Neuronal stem cell (in vitro differentiated cells): ENCODE results near the gene PWWP2B.

Source experiments
- DNase-seq: peaks from one replicate; pipeline ENCODE4 v3.0.0-alpha.2; 2013; ENCODE audit warnings: low spot score
- H2AFZ ChIP-seq: one replicate; pipeline ENCODE4 v1.6.1; 2013; ENCODE audit warnings: mild to moderate bottlenecking, low read length, inconsistent platforms
- H2AK5ac ChIP-seq: 2 replicates; pipeline ENCODE4 v1.6.1; 2013; ENCODE audit warnings: low read depth, mild to moderate bottlenecking, inconsistent platforms, low read length, moderate library complexity, mixed read lengths
- H2BK120ac ChIP-seq: 2 replicates; pipeline ENCODE4 v1.6.1; 2013; ENCODE audit warnings: low read depth, mild to moderate bottlenecking, inconsistent platforms, low read length, moderate library complexity, mixed read lengths
- H2BK12ac ChIP-seq: one replicate; pipeline ENCODE4 v1.6.1; 2013; ENCODE audit warnings: low read length, inconsistent platforms
- H2BK15ac ChIP-seq: 2 replicates; pipeline ENCODE4 v1.6.1; 2013; ENCODE audit warnings: mild to moderate bottlenecking, low read length, inconsistent platforms, mixed read lengths
- H2BK5ac ChIP-seq: one replicate; pipeline ENCODE4 v1.6.1; 2013; ENCODE audit warnings: inconsistent platforms, mild to moderate bottlenecking, low read length, moderate library complexity
- H3K14ac ChIP-seq: one replicate; pipeline ENCODE4 v1.6.1; 2013; ENCODE audit warnings: low read length, inconsistent platforms
- H3K18ac ChIP-seq: 2 replicates; pipeline ENCODE4 v1.6.1; 2013; ENCODE audit warnings: low read length, inconsistent platforms
- H3K23ac ChIP-seq: 2 replicates; pipeline ENCODE4 v1.6.1; 2013; ENCODE audit warnings: low read depth, mild to moderate bottlenecking, mixed read lengths, low read length, inconsistent platforms; ENCODE audit not compliant: poor library complexity
- H3K27ac ChIP-seq: replicated peaks from 3 replicates; pipeline ENCODE4 v1.5.1; 2013; ENCODE audit warnings: low read length, inconsistent platforms
- H3K27me3 ChIP-seq, 3 experiments: 2 replicates each; pipeline ENCODE4 v1.6.1; 2013; ENCODE audit warnings: low read length in 3 of 3, mild to moderate bottlenecking in 2 of 3, inconsistent platforms in 1 of 3, low read depth in 1 of 3, mixed read lengths in 1 of 3, moderate library complexity in 1 of 3; ENCODE audit not compliant: control insufficient read depth in 3 of 3, insufficient read depth in 3 of 3
- H3K36me3 ChIP-seq, 2 donors: replicated peaks in 1 of 2; 2 replicates each; pipeline ENCODE4 v1.6.1; 2013; ENCODE audit warnings: low read length in 2 of 2; ENCODE audit not compliant: control insufficient read depth in 2 of 2, insufficient read depth in 2 of 2
- H3K4ac ChIP-seq: 2 replicates; pipeline ENCODE4 v1.6.1; 2013; ENCODE audit warnings: inconsistent platforms, mild to moderate bottlenecking, low read length, moderate library complexity
- H3K4me1 ChIP-seq, 2 donors: 1 replicate in 1 of 2; 2 replicates in 1 of 2; pipeline ENCODE4 v1.6.1; 2013; ENCODE audit warnings: low read length in 2 of 2, low read depth in 1 of 2; ENCODE audit not compliant: control insufficient read depth in 2 of 2, insufficient read depth in 1 of 2
- H3K4me2 ChIP-seq: one replicate; pipeline ENCODE4 v1.6.1; 2013; ENCODE audit warnings: mild to moderate bottlenecking, low read length, inconsistent platforms; ENCODE audit not compliant: insufficient read depth, poor library complexity, severe bottlenecking
- H3K4me3 ChIP-seq, 2 donors: 2 replicates each; pipeline ENCODE4 v1.5.1; 2013; ENCODE audit warnings: low read length in 2 of 2, mild to moderate bottlenecking in 2 of 2, inconsistent platforms in 1 of 2, moderate library complexity in 1 of 2
- H3K79me1 ChIP-seq: one replicate; pipeline ENCODE4 v1.6.1; 2013; ENCODE audit warnings: low read depth, mild to moderate bottlenecking, inconsistent platforms, low read length, moderate library complexity
- H3K9ac ChIP-seq: one replicate; pipeline ENCODE4 v1.6.1; 2013; ENCODE audit warnings: mild to moderate bottlenecking, low read depth, low read length, inconsistent platforms; ENCODE audit not compliant: poor library complexity
- H3K9me3 ChIP-seq, 2 donors: replicated peaks in 1 of 2; 2 replicates each; pipeline versions ENCODE3 to v1.6.1; 2013; ENCODE audit warnings: low read length in 2 of 2, mild to moderate bottlenecking in 2 of 2, inconsistent platforms in 1 of 2, low read depth in 1 of 2, mixed read lengths in 1 of 2, moderate library complexity in 1 of 2; ENCODE audit not compliant: control insufficient read depth in 2 of 2, insufficient read depth in 1 of 2
- H4K8ac ChIP-seq: one replicate; pipeline ENCODE4 v1.6.1; 2013; ENCODE audit warnings: low read depth, mild to moderate bottlenecking, inconsistent platforms, low read length, moderate library complexity
- H4K91ac ChIP-seq: one replicate; pipeline ENCODE4 v1.6.1; 2013; ENCODE audit warnings: low read length, low read depth, mild to moderate bottlenecking, inconsistent platforms; ENCODE audit not compliant: poor library complexity
- WGBS, 2 donors: extraction: QIAGEN DNeasy Blood & Tissue Kit; methylation state at CpG; one replicate each; pipeline ENCODE4 v1.1.7; 2013; ENCODE audit warnings: missing lambda C conversion rate in 2 of 2, mixed read lengths in 1 of 2; ENCODE audit not compliant: insufficient read length in 2 of 2, insufficient replicate concordance in 1 of 2; ENCODE audit errors: extremely low coverage in 2 of 2; 5-methylcytosine and 5-hydroxymethylcytosine counted together

The PWWP2B gene

DNA sequence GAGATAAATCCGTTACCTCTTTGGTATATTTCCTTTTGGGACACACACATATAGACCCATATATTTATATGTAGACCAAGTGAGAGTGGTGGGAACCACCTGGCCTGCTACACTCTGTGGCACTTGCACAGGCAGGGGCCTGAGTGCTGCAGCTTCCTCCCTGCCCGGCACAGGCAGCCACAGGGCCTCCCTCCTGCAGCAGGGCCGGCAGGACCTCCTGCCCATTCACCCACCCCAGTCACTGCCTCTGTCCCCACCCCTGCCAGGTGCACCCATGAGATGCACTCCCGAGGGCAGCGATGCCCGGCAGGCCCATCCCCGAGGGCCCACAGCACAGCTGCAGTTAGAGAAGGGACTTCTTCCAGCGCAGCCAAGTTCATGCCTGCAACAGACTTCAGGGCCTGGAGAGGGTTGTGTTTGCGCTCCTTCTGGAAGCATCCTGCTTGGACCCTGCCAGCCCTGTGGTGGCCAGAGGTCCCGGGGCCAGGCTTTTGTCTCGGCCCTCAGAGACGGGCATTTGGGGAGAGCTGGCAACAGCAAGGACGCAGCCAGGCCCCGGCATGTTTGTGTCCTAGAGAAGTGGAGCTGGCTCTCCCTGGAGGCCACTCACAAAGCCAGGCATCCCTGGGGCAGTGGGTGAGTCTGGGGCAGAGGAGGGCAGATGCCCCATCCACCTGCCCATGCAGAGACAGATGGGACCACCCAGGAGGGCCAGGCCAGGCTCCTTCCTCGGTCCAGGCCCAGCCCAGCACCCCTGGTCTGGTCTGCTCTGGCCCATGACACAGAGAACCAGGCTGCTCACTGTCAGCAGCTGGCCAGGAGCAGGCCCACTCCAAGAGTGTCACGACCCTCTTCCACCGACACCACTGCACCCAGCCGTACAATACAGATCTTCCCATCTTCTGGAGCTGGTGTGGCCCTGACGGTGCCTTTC, 41.4 kb downstream of the PWWP2B start:
- no CpG with 5 or more reads among the region's 19 CpGs for WGBS, 2 donors
- Histone ChIP-seq H3K9ac (no peak overlapping the region), H2BK5ac (no peak overlapping the region)

DNA sequence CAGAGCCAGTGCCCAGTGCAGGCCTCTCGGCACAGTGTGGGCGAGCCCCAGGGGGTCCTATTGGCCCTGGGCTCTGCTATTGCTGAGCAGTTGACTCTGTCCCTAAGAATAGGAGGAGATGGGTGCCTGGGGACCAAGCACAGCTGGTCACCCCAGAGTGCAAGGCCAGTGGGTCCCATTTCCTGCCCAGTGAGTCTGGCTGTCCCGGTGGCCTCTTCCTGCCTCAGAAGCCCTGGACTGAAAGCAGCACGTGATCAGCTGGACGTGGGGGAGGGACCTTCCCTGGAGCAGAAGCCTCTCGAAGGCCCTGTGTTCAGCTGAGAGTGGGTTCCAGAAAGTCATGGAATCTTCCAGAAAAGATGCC, 42.0 kb downstream of the PWWP2B start:
- peak overlapping the region; percentile 96 for H3K23ac ChIP-seq
- no CpG with 5 or more reads among the region's 6 CpGs for WGBS, 2 donors

More for the DNA sequence above, 41.4 kb downstream of the PWWP2B start:
- Histone ChIP-seq H3K79me1 (peaks cover 6% of the 10 kb centered on the region), H2BK15ac (peak overlapping the region; percentile 75), H2AFZ (peak overlapping the region; percentile 59), H3K27me3 (no peaks in the 10 kb centered on the region), H3K27ac (no peak overlapping the region), H4K8ac (no peak overlapping the region), H3K4me3 (no peak overlapping the region), H3K14ac (no peak overlapping the region), H2BK120ac (no peak overlapping the region), H4K91ac (no peak overlapping the region), H3K18ac (peak overlapping the region; percentile 83), H2BK12ac (no peak overlapping the region), H3K23ac (no peak overlapping the region), H3K36me3 (no peaks in the 10 kb centered on the region), H3K4me1 (peaks cover 0 to 6% of the 10 kb centered on the region in 2 donors), H2AK5ac (peak overlapping the region; percentile 71), H3K4me2 (no peak overlapping the region), H3K9me3 (peaks cover 7 to 11% of the 10 kb centered on the region in 2 donors), H3K4ac (peak overlapping the region; percentile 84)
- DNase-seq, result no peak

DNA sequence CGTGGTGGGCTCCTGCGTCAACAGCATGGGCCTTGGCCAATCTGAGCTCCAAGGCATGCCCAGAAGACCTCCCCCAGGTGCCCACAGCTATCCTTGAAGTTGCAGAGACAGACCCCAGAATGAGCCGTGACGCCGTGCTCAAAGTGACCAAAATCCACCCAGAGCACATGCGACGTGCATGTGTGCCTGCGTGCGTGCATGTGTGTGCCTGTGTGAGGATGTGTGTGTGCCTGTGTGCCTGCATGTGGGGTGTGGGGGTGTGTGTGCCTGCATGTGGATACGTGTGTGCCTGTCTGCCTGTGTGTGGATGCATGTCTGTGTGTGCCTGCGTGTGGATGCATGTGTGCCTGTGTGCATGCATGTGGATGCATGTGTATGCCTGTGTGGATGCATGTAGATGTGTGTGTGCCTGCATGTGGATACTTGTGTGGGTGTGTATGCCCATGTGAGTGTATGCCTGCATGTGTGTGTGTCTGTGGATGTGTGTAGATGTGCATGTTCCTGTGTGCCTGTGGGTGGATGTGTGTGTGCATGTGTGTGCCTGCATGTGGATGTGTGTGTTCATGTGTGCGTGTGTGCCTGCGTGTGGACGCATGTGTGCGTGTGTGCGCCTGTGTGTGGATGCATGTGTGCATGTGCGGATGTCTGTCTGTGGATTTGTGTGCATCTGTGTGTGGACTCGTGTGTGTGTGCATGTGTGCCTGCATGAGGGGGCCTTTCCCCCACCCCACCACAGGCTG, 42.6 kb downstream of the PWWP2B start:
- Histone ChIP-seq H3K79me1 (peaks cover 5% of the 10 kb centered on the region), H3K36me3 (no peaks in the 10 kb centered on the region), H3K4me3 (peak overlapping the region in 1 of 2 donors; percentile 71), H3K14ac (peak overlapping the region; percentile 100), H3K9me3 (peaks cover 7 to 11% of the 10 kb centered on the region in 2 donors), H3K23ac (peak overlapping the region; percentile 96), H2BK120ac (peak overlapping the region; percentile 31), H3K9ac (peak overlapping the region; percentile 77), H3K4ac (peak overlapping the region; percentile 95), H3K27me3 (no peaks in the 10 kb centered on the region), H2BK5ac (no peak overlapping the region), H2BK12ac (peak overlapping the region; percentile 90), H2AK5ac (peak overlapping the region; percentile 71), H3K27ac (no peak overlapping the region), H3K18ac (peak overlapping the region; percentile 15), H3K4me2 (no peak overlapping the region), H4K91ac (no peak overlapping the region), H3K4me1 (peaks cover 3 to 10% of the 10 kb centered on the region in 2 donors), H2BK15ac (peak overlapping the region; percentile 75), H4K8ac (peak overlapping the region; percentile 17), H2AFZ (no peak overlapping the region)
- DNase-seq, result no peak
- WGBS, 2 donors, result no CpG with 5 or more reads among the region's 18 CpGs

More for the DNA sequence above, 42.0 kb downstream of the PWWP2B start:
- Histone ChIP-seq H3K4me3 (no peak overlapping the region), H2BK5ac (no peak overlapping the region), H4K8ac (peak overlapping the region; percentile 17), H2BK120ac (peak overlapping the region; percentile 31), H2BK15ac (peak overlapping the region; percentile 75), H2AFZ (peak overlapping the region; percentile 59), H3K27me3 (no peaks in the 10 kb centered on the region), H3K9ac (no peak overlapping the region), H3K36me3 (no peaks in the 10 kb centered on the region), H3K27ac (no peak overlapping the region), H3K4me1 (peaks cover 0 to 6% of the 10 kb centered on the region in 2 donors), H4K91ac (no peak overlapping the region), H2BK12ac (no peak overlapping the region), H3K4ac (no peak overlapping the region), H3K79me1 (peaks cover 5% of the 10 kb centered on the region), H3K4me2 (no peak overlapping the region), H3K14ac (peak overlapping the region; percentile 100), H3K9me3 (peaks cover 7 to 11% of the 10 kb centered on the region in 2 donors), H2AK5ac (peak overlapping the region; percentile 71), H3K18ac (peak overlapping the region; percentile 15)
- DNase-seq, result no peak
